ENCODE results near the gene ANO1. TPM values are rescaled to one million over a fixed set of nuclear protein-coding genes. Genes with fewer than 3 reads are reported as not detected.

ANO1 gene
- total and polyA plus RNA-seq, 4 donors, result 7.8 to 64.8 (median 32.2) TPM

GRCh38 chr11:70065318-70066135, 12.6 kb upstream of the ANO1 start:
- Histone ChIP-seq H3K9ac (ENCODE audit: low read depth in 1 of 2, low read length in 2 of 2) (no peak overlapping the region), H3K36me3 (ENCODE audit: control insufficient read depth in 4 of 4, insufficient read depth in 3 of 4, low read depth in 1 of 4, low read length in 3 of 4) (no peaks in the 10 kb centered on the region), H3K4me3 (ENCODE audit: low read depth in 1 of 3, low read length in 3 of 3) (no peak overlapping the region), H3K27ac (ENCODE audit: low read depth in 1 of 2, low read length in 2 of 2) (no peak overlapping the region), H3K9me3 (ENCODE audit: control insufficient read depth in 4 of 4, low read length in 3 of 4) (no peaks in the 10 kb centered on the region), H3K4me1 (ENCODE audit: control insufficient read depth in 4 of 4, insufficient read depth in 4 of 4, low read length in 3 of 4) (peaks cover 0 to 6% (median 2%) of the 10 kb centered on the region in 4 donors), H3K27me3 (ENCODE audit: control insufficient read depth in 4 of 4, insufficient read depth in 4 of 4, low read length in 3 of 4) (no peaks in the 10 kb centered on the region)
- 90% methylated on average over 25 of the region's 25 CpGs for WGBS
- DNase-seq (ENCODE audit: low spot score), result peak; percentile 25
- TF ChIP-seq JUND (IDR thresholded peaks at IDR 0.05), result no peak
- TF ChIP-seq RXRA (IDR thresholded peaks at IDR 0.05), result no peak
- no peak for TF ChIP-seq FOXA2 (IDR thresholded peaks at IDR 0.05)
- no peak for TF ChIP-seq MAX (IDR thresholded peaks at IDR 0.05)
- no peak for TF ChIP-seq FOXA1 (IDR thresholded peaks at IDR 0.05)

GRCh38 chr11:70066136-70066520, 12.0 kb upstream of the ANO1 start:
- no peak overlapping the region for H3K9ac ChIP-seq (ENCODE audit: low read depth in 1 of 2, low read length in 2 of 2)
- peaks cover 0 to 6% (median 2%) of the 10 kb centered on the region in 4 donors for H3K4me1 ChIP-seq (ENCODE audit: control insufficient read depth in 4 of 4, insufficient read depth in 4 of 4, low read length in 3 of 4)
- no peaks in the 10 kb centered on the region for H3K27me3 ChIP-seq (ENCODE audit: control insufficient read depth in 4 of 4, insufficient read depth in 4 of 4, low read length in 3 of 4)
- H3K27ac ChIP-seq (ENCODE audit: low read depth in 1 of 2, low read length in 2 of 2), result no peak overlapping the region
- DNase-seq (ENCODE audit: low spot score), result peak; percentile 14
- 93% methylated on average over 2 of the region's 2 CpGs for WGBS
- no peak overlapping the region for H3K4me3 ChIP-seq (ENCODE audit: low read depth in 1 of 3, low read length in 3 of 3)
- H3K9me3 ChIP-seq (ENCODE audit: control insufficient read depth in 4 of 4, low read length in 3 of 4), result no peaks in the 10 kb centered on the region
- no peaks in the 10 kb centered on the region for H3K36me3 ChIP-seq (ENCODE audit: control insufficient read depth in 4 of 4, insufficient read depth in 3 of 4, low read depth in 1 of 4, low read length in 3 of 4)
- TF ChIP-seq TAF1 (conservative IDR thresholded peaks at IDR 0.05), result no peak
- no peak for TF ChIP-seq REST (IDR thresholded peaks at IDR 0.05)
- TF ChIP-seq NR2F2 (IDR thresholded peaks at IDR 0.05), result no peak
- no peak for TF ChIP-seq YY1 (IDR thresholded peaks at IDR 0.05)
- no peak for TF ChIP-seq RXRA (IDR thresholded peaks at IDR 0.05)
- TF ChIP-seq SP1 (IDR thresholded peaks at IDR 0.05), result no peak
- TF ChIP-seq FOXA1 (IDR thresholded peaks at IDR 0.05), result no peak
- TF ChIP-seq FOXA2 (IDR thresholded peaks at IDR 0.05), result no peak
- TF ChIP-seq MAX (IDR thresholded peaks at IDR 0.05), result no peak

- H3K4me1 ChIP-seq (ENCODE audit: control insufficient read depth in 4 of 4, insufficient read depth in 4 of 4, low read length in 3 of 4), result peaks cover 0 to 6% (median 2%) of the 10 kb centered on the region in 4 donors
- no peak overlapping the region for H3K9ac ChIP-seq (ENCODE audit: low read depth in 1 of 2, low read length in 2 of 2)
- no peak overlapping the region for H3K4me3 ChIP-seq (ENCODE audit: low read depth in 1 of 3, low read length in 3 of 3)
- H3K9me3 ChIP-seq (ENCODE audit: control insufficient read depth in 4 of 4, low read length in 3 of 4), result no peaks in the 10 kb centered on the region
- H3K27me3 ChIP-seq (ENCODE audit: control insufficient read depth in 4 of 4, insufficient read depth in 4 of 4, low read length in 3 of 4), result no peaks in the 10 kb centered on the region
- peak; percentile 19 for DNase-seq (ENCODE audit: low spot score)
- TF ChIP-seq GABPA (IDR thresholded peaks at IDR 0.05 in 1 of 2, conservative IDR thresholded peaks at IDR 0.05 in 1 of 2), result no peak
- WGBS, result 95% methylated on average over 13 of the region's 13 CpGs
- H3K36me3 ChIP-seq (ENCODE audit: control insufficient read depth in 4 of 4, insufficient read depth in 3 of 4, low read depth in 1 of 4, low read length in 3 of 4), result no peaks in the 10 kb centered on the region
- no peak overlapping the region for H3K27ac ChIP-seq (ENCODE audit: low read depth in 1 of 2, low read length in 2 of 2)
These were observed 11.5 kb upstream of the ANO1 start for GRCh38 chr11:70066628-70067027.

Data from liver (tissue), 9 donors.